ENCODE measurements around the gene CHRNE. TPM values are rescaled to one million over a fixed set of nuclear protein-coding genes. Genes with fewer than 3 reads are reported as not detected.

CHRNE gene
- total and polyA plus RNA-seq, 2 of the 8 experiments (the other 6 are each of a cell fraction or from before 2014, with no cell fraction given) = 0.15 to 0.33 TPM

DNA sequence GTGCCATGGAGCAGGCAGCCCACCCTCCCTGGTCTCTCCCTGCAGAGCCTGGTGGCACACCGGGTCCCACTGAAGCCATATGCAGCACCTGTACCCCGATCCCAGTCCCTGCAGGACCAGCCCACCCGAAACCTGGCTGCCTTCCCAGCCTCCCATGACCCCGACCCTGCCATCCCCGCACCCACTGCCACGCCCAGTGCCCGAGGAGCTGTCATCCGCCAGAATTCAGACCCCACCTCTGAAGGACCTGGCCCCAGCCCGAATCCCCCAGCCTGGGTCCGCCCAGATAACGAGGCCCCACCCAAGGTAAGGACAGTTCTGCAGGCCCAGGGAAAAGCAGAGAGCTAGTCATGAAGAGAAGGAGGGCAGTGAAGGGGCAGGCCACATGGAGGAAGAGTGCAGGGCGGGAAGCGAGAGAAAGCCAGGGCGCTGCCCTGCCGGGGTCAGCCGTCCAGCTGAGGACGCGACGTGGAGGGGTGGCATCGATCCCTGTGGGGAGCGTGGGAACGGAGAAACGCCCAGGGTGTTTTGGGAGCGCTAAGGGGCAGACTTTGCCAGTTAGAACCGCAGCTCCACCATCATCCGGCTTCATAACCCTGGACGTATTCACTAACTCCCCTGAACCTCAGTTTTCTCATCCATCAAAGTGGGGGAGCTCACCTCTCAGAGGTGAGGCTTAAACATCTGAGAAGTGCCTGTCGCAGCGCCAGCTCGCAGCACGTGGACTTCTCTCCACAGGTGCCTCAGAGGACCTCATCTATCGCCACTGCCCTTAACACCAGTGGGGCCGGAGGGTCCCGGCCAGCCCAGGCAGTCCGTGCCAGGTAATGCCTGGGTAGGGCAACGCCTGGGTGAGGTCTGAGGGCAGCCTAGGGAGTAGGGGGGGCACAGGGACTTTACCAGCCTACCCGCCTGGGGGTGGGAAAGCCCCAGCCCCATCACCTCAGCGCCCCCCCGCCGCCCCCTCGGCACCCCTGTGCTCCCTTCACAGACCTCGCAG, 11.2 kb downstream of the CHRNE start:
- no peak for FAIRE-seq
- POLR2A ChIA-PET (ENCODE audit: partially characterized antibody) = interaction anchor here (0.8 to 1.8 kb wide), 5 partner anchors 8 to 189 kb away, joined by 3 to 5 read pairs (median 3); partner anchors contain the start of genes C17orf107, GLTPD2 and PLD2
- peaks cover 11 to 49% (median 33%) of the 10 kb centered on the region in 4 experiments for H3K36me3 ChIP-seq (ENCODE audit: control insufficient read depth in 2 of 4, insufficient read depth in 4 of 4, low read length in 3 of 4)
- TF ChIP-seq CHD2 (IDR thresholded peaks at IDR 0.05; ENCODE audit: low read length) (no peak), MAFK (IDR thresholded peaks at IDR 0.05; ENCODE audit: low read depth, low read length) (no peak), TEAD4 (IDR thresholded peaks at IDR 0.05; ENCODE audit: low read depth, low read length) (no peak), PHF8 (conservative IDR thresholded peaks at IDR 0.05; ENCODE audit: low read depth, low read length) (no peak), POU5F1 (IDR thresholded peaks at IDR 0.05; ENCODE audit: low read depth, low read length) (no peak), GABPA (IDR thresholded peaks at IDR 0.05; ENCODE audit: borderline replicate concordance, insufficient read depth, low read length) (no peak), RFX5 (IDR thresholded peaks at IDR 0.05; ENCODE audit: borderline replicate concordance, low read depth, low read length) (no peak), RNF2 (IDR thresholded peaks at IDR 0.05; ENCODE audit: borderline replicate concordance, low read depth, low read length, missing control alignments, poor library complexity, severe bottlenecking) (no peak), USF2 (IDR thresholded peaks at IDR 0.05; ENCODE audit: low read length) (no peak)

More for the DNA sequence above, 11.2 kb downstream of the CHRNE start:
- CTCF ChIA-PET (ENCODE audit: partially characterized antibody) = interaction anchor here (0.5 to 4.5 kb wide), 10 partner anchors 10 to 316 kb away, joined by 3 to 23 read pairs (median 4); partner anchors contain the start of gene CHRNE
- Histone ChIP-seq H3K9ac (replicated peaks in 1 of 4; ENCODE audit: extremely low read depth in 1 of 4, low read depth in 3 of 4, low read length in 3 of 4) (no peak overlapping the region), H3K23ac (ENCODE audit: insufficient read length) (no peak overlapping the region), H3K9me3 (ENCODE audit: insufficient read depth in 2 of 2, low read depth in 1 of 2, low read length in 1 of 2) (no peaks in the 10 kb centered on the region), H2BK15ac (ENCODE audit: low read length) (no peak overlapping the region), H2BK5ac (ENCODE audit: low read depth, low read length) (no peak overlapping the region), H4K20me1 (replicated peaks in 1 of 2; ENCODE audit: control insufficient read depth in 1 of 2, insufficient read depth in 2 of 2, low read length in 2 of 2) (peaks cover 0 to 10% of the 10 kb centered on the region in 2 experiments), H4K8ac (ENCODE audit: extremely low read depth, insufficient read depth, low read length) (no peak overlapping the region; the same call in 1 of the 2 replicates), H3K4me1 (replicated peaks in 1 of 4; ENCODE audit: control insufficient read depth in 3 of 4, insufficient read depth in 4 of 4, low read length in 3 of 4) (no peaks in the 10 kb centered on the region; a peak in 1 of 7 replicates), H4K91ac (replicated peaks; ENCODE audit: insufficient read length, low read length) (no peak overlapping the region), H2AFZ (ENCODE audit: low read length) (no peak overlapping the region), H3K79me2 (ENCODE audit: control insufficient read depth in 1 of 2, insufficient read depth in 2 of 2, low read length in 2 of 2) (no peaks in the 10 kb centered on the region), H3K23me2 (ENCODE audit: low read depth, low read length) (no peaks in the 10 kb centered on the region), H4K5ac (ENCODE audit: insufficient read length, low read depth, low read length) (no peak overlapping the region), H3K4me3 (ENCODE audit: extremely low read depth in 1 of 4, insufficient read depth in 2 of 4, low read depth in 3 of 4, low read length in 4 of 4) (no peak overlapping the region), H2AK5ac (ENCODE audit: low read depth, low read length) (no peak overlapping the region), H3K56ac (replicated peaks; ENCODE audit: insufficient read length, low read depth, low read length) (no peak overlapping the region), H3K27me3 (replicated peaks in 1 of 4; ENCODE audit: control insufficient read depth in 3 of 4, extremely low read depth in 1 of 4, insufficient read depth in 3 of 4, low read length in 3 of 4) (no peaks in the 10 kb centered on the region), H3K79me1 (ENCODE audit: low read depth, low read length) (no peaks in the 10 kb centered on the region; the same call in 1 of the 2 replicates), H2BK12ac (ENCODE audit: low read depth, low read length) (no peak overlapping the region), H3K4ac (replicated peaks; ENCODE audit: insufficient read length, low read depth, low read length) (no peak overlapping the region), H3K4me2 (ENCODE audit: insufficient read depth in 1 of 2, low read depth in 2 of 2, low read length in 2 of 2) (no peak overlapping the region), H3K14ac (ENCODE audit: insufficient read length) (no peak overlapping the region), H3K27ac (ENCODE audit: low read depth, low read length) (no peak overlapping the region), H3K18ac (ENCODE audit: extremely low read depth, low read length) (no peak overlapping the region), H2BK120ac (replicated peaks; ENCODE audit: low read depth, low read length) (no peak overlapping the region), H2BK20ac (ENCODE audit: low read length) (no peak overlapping the region)
- no peak for DNase-seq (ENCODE audit: low read depth in 1 of 2, low spot score in 2 of 2)
- WGBS, 2 experiments (ENCODE audit: extremely low coverage in 1 of 2, insufficient coverage in 1 of 2, insufficient read length in 1 of 2, insufficient replicate concordance in 2 of 2, low coverage in 1 of 2, low lambda C conversion rate in 2 of 2, missing lambda C conversion rate in 1 of 2) = 92% methylated on average over 35 of the region's 42 CpGs; no CpG with 5 or more reads in 1 of the 2 experiments

All from H1 (cell line).